Spinal cord (tissue), 10 donors: Measurements from ENCODE around the gene ADPGK. TPM values are rescaled to one million over a fixed set of nuclear protein-coding genes. Genes with fewer than 3 reads are reported as not detected.

Experiments
- DNase-seq, 6 donors: peaks; one replicate each; pipeline versions ENCODE4 v3.0.0 to v3.0.0-alpha.2; 2013 to 2015; ENCODE audit warnings: low spot score in 6 of 6, low read depth in 4 of 6
- H3K27ac ChIP-seq: one replicate; pipeline ENCODE4 v1.5.1; 2013; ENCODE audit warnings: low read depth, low read length, control low read depth
- H3K27me3 ChIP-seq: one replicate; pipeline ENCODE4 v1.6.1; 2013; ENCODE audit warnings: low read length; ENCODE audit not compliant: control insufficient read depth, insufficient read depth
- H3K36me3 ChIP-seq: one replicate; pipeline ENCODE4 v1.6.1; 2013; ENCODE audit warnings: low read length; ENCODE audit not compliant: control insufficient read depth, insufficient read depth
- H3K4me1 ChIP-seq: one replicate; pipeline ENCODE4 v1.6.1; 2013; ENCODE audit warnings: low read length; ENCODE audit not compliant: control insufficient read depth, insufficient read depth
- H3K4me3 ChIP-seq: one replicate; pipeline ENCODE4 v1.5.1; 2013; ENCODE audit warnings: low read depth, low read length, control low read depth
- H3K9me3 ChIP-seq: one replicate; pipeline ENCODE4 v1.6.1; 2013; ENCODE audit warnings: low read length; ENCODE audit not compliant: control insufficient read depth, insufficient read depth
- WGBS: methylation state at CpG from one replicate; pipeline ENCODE4 v1.1.5; 2013; ENCODE audit warnings: missing lambda C conversion rate; ENCODE audit not compliant: insufficient coverage; 5-methylcytosine and 5-hydroxymethylcytosine counted together
- polyA plus RNA-seq, 2 donors: library from polyadenylated mRNA; unstranded; fragments of 120-200 nt; gene quantifications; one replicate each; pipeline ENCODE4 v1.2.1, GENCODE V29; 2013; ENCODE audit not compliant: insufficient read length in 2 of 2
- total RNA-seq, 2 donors: library from RNA; depleted of rRNA in 1 of 2; stranded (reverse); fragments of 120-200 nt in 1 of 2; fragments of >200 nt in 1 of 2; gene quantifications; one replicate each; pipeline versions ENCODE4 v1.2.3 to v1.2.4, GENCODE V29; 2013 to 2014
- donor health status: healthy.

ADPGK gene
- total and polyA plus RNA-seq, 4 donors: 30.9 to 56.7 (median 43.9) TPM

- DNase-seq: peak in 1 of 6 donors; percentile 48
- WGBS: under 1% methylated on average over 52 of the region's 52 CpGs
- Histone ChIP-seq H3K36me3 (no peaks in the 10 kb centered on the region), H3K9me3 (no peaks in the 10 kb centered on the region), H3K4me3 (peak overlapping the region; percentile 79), H3K4me1 (peaks cover 32% of the 10 kb centered on the region), H3K27ac (peak overlapping the region; percentile 70), H3K27me3 (no peaks in the 10 kb centered on the region)
Measured at GRCh38 chr15:72783004-72783639, 436 bp downstream of the ADPGK start.

- Histone ChIP-seq H3K4me3 (peak overlapping the region; percentile 79), H3K36me3 (no peaks in the 10 kb centered on the region), H3K27me3 (no peaks in the 10 kb centered on the region), H3K9me3 (no peaks in the 10 kb centered on the region), H3K27ac (peak overlapping the region; percentile 70), H3K4me1 (peaks cover 32% of the 10 kb centered on the region)
- no peak for DNase-seq
- 54% methylated on average over 7 of the region's 14 CpGs for WGBS
Measured at GRCh38 chr15:72782274-72783003, 1.1 kb downstream of the ADPGK start.

GRCh38 chr15:72781631-72782030, 1.9 kb downstream of the ADPGK start:
- H3K27ac ChIP-seq: no peak overlapping the region
- no peaks in the 10 kb centered on the region for H3K27me3 ChIP-seq
- DNase-seq: no peak
- peaks cover 32% of the 10 kb centered on the region for H3K4me1 ChIP-seq
- H3K4me3 ChIP-seq: no peak overlapping the region
- H3K36me3 ChIP-seq: no peaks in the 10 kb centered on the region
- H3K9me3 ChIP-seq: no peaks in the 10 kb centered on the region
- WGBS: 100% methylated on average over 2 of the region's 6 CpGs

- no peak overlapping the region for H3K27ac ChIP-seq
- no peaks in the 10 kb centered on the region for H3K27me3 ChIP-seq
- H3K9me3 ChIP-seq: no peaks in the 10 kb centered on the region
- peaks cover 8% of the 10 kb centered on the region for H3K4me1 ChIP-seq
- no peak for DNase-seq
- H3K36me3 ChIP-seq: peaks cover 8% of the 10 kb centered on the region
- 97% methylated on average over 3 of the region's 6 CpGs for WGBS
- H3K4me3 ChIP-seq: no peak overlapping the region
Measured at GRCh38 chr15:72778796-72779195, 4.8 kb downstream of the ADPGK start.

- WGBS: 76% methylated on average over 2 of the region's 2 CpGs
- Histone ChIP-seq H3K4me3 (no peak overlapping the region), H3K36me3 (peaks cover 9% of the 10 kb centered on the region), H3K9me3 (no peaks in the 10 kb centered on the region), H3K4me1 (no peaks in the 10 kb centered on the region), H3K27me3 (no peaks in the 10 kb centered on the region), H3K27ac (no peak overlapping the region)
- DNase-seq: no peak
Measured at GRCh38 chr15:72774696-72775383, 8.7 kb downstream of the ADPGK start.

- DNase-seq: no peak
- Histone ChIP-seq H3K4me1 (no peaks in the 10 kb centered on the region), H3K9me3 (peaks cover 5% of the 10 kb centered on the region), H3K36me3 (peaks cover 19% of the 10 kb centered on the region), H3K27me3 (no peaks in the 10 kb centered on the region), H3K4me3 (no peak overlapping the region), H3K27ac (no peak overlapping the region)
- WGBS: no CpG with 5 or more reads among the region's 1 CpG
Measured at GRCh38 chr15:72771329-72771725, 12.2 kb downstream of the ADPGK start.

- Histone ChIP-seq H3K9me3 (peaks cover 5% of the 10 kb centered on the region), H3K27me3 (no peaks in the 10 kb centered on the region), H3K36me3 (peaks cover 19% of the 10 kb centered on the region), H3K4me1 (no peaks in the 10 kb centered on the region), H3K4me3 (no peak overlapping the region), H3K27ac (no peak overlapping the region)
- WGBS: 93% methylated on average over 4 of the region's 6 CpGs
- no peak for DNase-seq
Measured at GRCh38 chr15:72770673-72771328, 12.8 kb downstream of the ADPGK start.

- no peak overlapping the region for H3K27ac ChIP-seq
- no peaks in the 10 kb centered on the region for H3K4me1 ChIP-seq
- no peak for DNase-seq
- H3K36me3 ChIP-seq: peaks cover 14% of the 10 kb centered on the region
- peaks cover 5% of the 10 kb centered on the region for H3K9me3 ChIP-seq
- no peaks in the 10 kb centered on the region for H3K27me3 ChIP-seq
- WGBS: no CpG with 5 or more reads among the region's 2 CpGs
- H3K4me3 ChIP-seq: no peak overlapping the region
Measured at GRCh38 chr15:72766780-72767179, 16.8 kb downstream of the ADPGK start.

GRCh38 chr15:72766025-72766424, 17.5 kb downstream of the ADPGK start:
- DNase-seq: no peak
- Histone ChIP-seq H3K9me3 (peaks cover 5% of the 10 kb centered on the region), H3K27ac (no peak overlapping the region), H3K36me3 (peaks cover 14% of the 10 kb centered on the region), H3K4me1 (no peaks in the 10 kb centered on the region), H3K27me3 (no peaks in the 10 kb centered on the region), H3K4me3 (no peak overlapping the region)
- 100% methylated on average over 1 of the region's 2 CpGs for WGBS
